HEK293 (cell line): ENCODE measurements around the gene EBF3.

Experiments
- ZNF248 ChIP-seq: fragments of 450-650 bp; formaldehyde crosslinking; IDR thresholded peaks from 2 replicates; pipeline ENCODE4 v1.5.1; 2017; ENCODE audit warnings: missing biosample characterization, missing genetic modification characterization
- ZSCAN23 ChIP-seq: fragments of 450-650 bp; formaldehyde crosslinking; IDR thresholded peaks from 2 replicates; pipeline ENCODE4 v1.5.1; 2016; ENCODE audit warnings: missing biosample characterization, missing genetic modification characterization

- TF ChIP-seq ZSCAN23 (tag by site-specific recombination) = no peak
- TF ChIP-seq ZNF248 = no peak
Observed at GRCh38 chr10:129842031-129842430, 122.0 kb downstream of the EBF3 start.
